Brain microvascular endothelial cell (primary cell): Measurements from ENCODE around the gene TMEM43.
A peak's percentile ranks its signal among the peaks of the same experiment; 100 is the strongest.
"Not testable (repeated sequence)": the region's sequence is repeated elsewhere in the genome, so short reads cannot be mapped to it uniquely, and the experiment has no call there.

Source experiments
- DNase-seq: peaks from one replicate; pipeline ENCODE4 v3.0.0-alpha.2; 2020
- H3K27ac ChIP-seq: fragments of 250-450 bp; sonication (Bioruptor Pico); 2 replicates; pipeline ENCODE4 v1.5.1; 2020; ENCODE audit warnings: mild to moderate bottlenecking, moderate library complexity
- H3K27me3 ChIP-seq: fragments of 250-450 bp; sonication (Bioruptor Pico); replicated peaks from 2 replicates; pipeline ENCODE4 v1.5.1; 2020; ENCODE audit warnings: mild to moderate bottlenecking
- H3K36me3 ChIP-seq: fragments of 250-450 bp; sonication (Bioruptor Pico); replicated peaks from 2 replicates; pipeline ENCODE4 v1.5.1; 2020; ENCODE audit warnings: mild to moderate bottlenecking
- H3K4me3 ChIP-seq: 2 replicates; pipeline ENCODE4 v1.5.1; 2011; ENCODE audit warnings: low read depth, mild to moderate bottlenecking, control low read depth, low read length, moderate library complexity
- in situ Hi-C: cut with HindIII; loops from 2 replicates; pipeline ENCODE4 v1.10.0; 2017; ENCODE audit warnings: low sequenced_read_pairs, low pct_ligation_motif_present
- TF ChIP-seq, protein P1 (sequence below): IDR thresholded peaks from 2 replicates; pipeline ENCODE4 v1.5.1; 2011; ENCODE audit warnings: low read depth, mild to moderate bottlenecking, moderate library complexity, low read length, control low read depth, inconsistent platforms; ENCODE audit errors: missing control alignments

TMEM43 gene

GRCh38 chr3:14093831-14094230 lies 31.0 kb upstream of the TMEM43 start:
- Histone ChIP-seq H3K27ac (no peak overlapping the region), H3K36me3 (no peaks in the 10 kb centered on the region), H3K27me3 (no peaks in the 10 kb centered on the region), H3K4me3 (no peak overlapping the region)
- TF ChIP-seq, protein P1, sequence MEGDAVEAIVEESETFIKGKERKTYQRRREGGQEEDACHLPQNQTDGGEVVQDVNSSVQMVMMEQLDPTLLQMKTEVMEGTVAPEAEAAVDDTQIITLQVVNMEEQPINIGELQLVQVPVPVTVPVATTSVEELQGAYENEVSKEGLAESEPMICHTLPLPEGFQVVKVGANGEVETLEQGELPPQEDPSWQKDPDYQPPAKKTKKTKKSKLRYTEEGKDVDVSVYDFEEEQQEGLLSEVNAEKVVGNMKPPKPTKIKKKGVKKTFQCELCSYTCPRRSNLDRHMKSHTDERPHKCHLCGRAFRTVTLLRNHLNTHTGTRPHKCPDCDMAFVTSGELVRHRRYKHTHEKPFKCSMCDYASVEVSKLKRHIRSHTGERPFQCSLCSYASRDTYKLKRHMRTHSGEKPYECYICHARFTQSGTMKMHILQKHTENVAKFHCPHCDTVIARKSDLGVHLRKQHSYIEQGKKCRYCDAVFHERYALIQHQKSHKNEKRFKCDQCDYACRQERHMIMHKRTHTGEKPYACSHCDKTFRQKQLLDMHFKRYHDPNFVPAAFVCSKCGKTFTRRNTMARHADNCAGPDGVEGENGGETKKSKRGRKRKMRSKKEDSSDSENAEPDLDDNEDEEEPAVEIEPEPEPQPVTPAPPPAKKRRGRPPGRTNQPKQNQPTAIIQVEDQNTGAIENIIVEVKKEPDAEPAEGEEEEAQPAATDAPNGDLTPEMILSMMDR, result no peak
- in situ Hi-C loops, result no loop called here
- DNase-seq, result no peak

GRCh38 chr3:14096742-14097141 lies 28.1 kb upstream of the TMEM43 start:
- Histone ChIP-seq H3K27me3 (no peaks in the 10 kb centered on the region), H3K4me3 (no peak overlapping the region), H3K36me3 (no peaks in the 10 kb centered on the region), H3K27ac (no peak overlapping the region)
- TF ChIP-seq, protein P1, result no peak
- in situ Hi-C loops, result no loop called here
- no peak for DNase-seq

DNA sequence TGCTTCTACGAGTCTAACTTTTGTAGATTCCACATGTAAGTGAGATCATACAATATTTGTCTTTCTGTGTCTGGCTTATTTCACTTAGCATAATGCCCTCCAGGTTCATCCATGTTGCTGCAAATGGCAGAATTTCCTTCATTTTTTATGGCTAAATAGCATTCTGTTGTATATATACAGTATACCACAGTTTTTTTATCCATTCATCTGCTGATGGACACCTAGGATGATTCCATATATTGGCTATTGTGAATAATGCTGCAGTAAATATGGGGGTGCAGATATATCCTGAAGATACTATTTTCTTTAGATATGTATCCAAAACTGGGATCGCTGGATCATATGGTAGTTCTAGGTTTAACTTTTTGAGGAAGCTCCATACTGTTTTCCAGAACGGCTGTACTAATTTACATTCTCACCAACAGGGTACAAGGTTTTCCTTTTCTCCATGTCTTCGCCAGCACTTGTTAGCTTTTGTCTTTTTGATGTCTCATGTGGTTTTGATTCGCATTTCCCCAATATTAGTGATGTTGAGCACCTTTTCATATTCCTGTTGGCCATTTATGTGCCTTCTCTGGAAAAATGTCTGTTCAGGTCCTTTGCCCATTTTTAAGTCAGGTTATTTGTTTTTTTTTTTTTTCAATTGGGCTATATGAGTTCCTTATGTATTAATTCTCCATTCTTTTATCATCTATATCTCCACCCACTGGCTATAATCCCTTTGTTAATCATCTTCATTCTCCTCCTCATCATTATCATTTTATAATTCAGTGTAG lies 27.0 kb upstream of the TMEM43 start:
- H3K27me3 ChIP-seq, result no peaks in the 10 kb centered on the region
- H3K4me3 ChIP-seq, result no peak overlapping the region
- in situ Hi-C loops, result no loop called here
- TF ChIP-seq, protein P1, result no peak
- no peaks in the 10 kb centered on the region for H3K36me3 ChIP-seq
- no peak overlapping the region for H3K27ac ChIP-seq
- no peak for DNase-seq

- H3K4me3 ChIP-seq, H3K36me3 ChIP-seq, H3K27me3 ChIP-seq, H3K27ac ChIP-seq, in situ Hi-C loops, DNase-seq: not testable (repeated sequence)
Observed at GRCh38 chr3:14109821-14110220, 15.0 kb upstream of the TMEM43 start.

GRCh38 chr3:14110699-14111098 lies 14.2 kb upstream of the TMEM43 start:
- H3K36me3 ChIP-seq, result peaks cover 4% of the 10 kb centered on the region
- TF ChIP-seq, protein P1, result no peak
- no peak overlapping the region for H3K27ac ChIP-seq
- no peak for DNase-seq
- in situ Hi-C loops, result no loop called here
- no peak overlapping the region for H3K4me3 ChIP-seq
- H3K27me3 ChIP-seq, result no peaks in the 10 kb centered on the region

- DNase-seq, result no peak
- in situ Hi-C loops, result no loop called here
- no peak overlapping the region for H3K4me3 ChIP-seq
- TF ChIP-seq, protein P1, result peak; percentile 42
- H3K27me3 ChIP-seq, result no peaks in the 10 kb centered on the region
- H3K36me3 ChIP-seq, result peaks cover 4% of the 10 kb centered on the region
- no peak overlapping the region for H3K27ac ChIP-seq
Observed at GRCh38 chr3:14113965-14114635, 10.8 kb upstream of the TMEM43 start.
